ENCODE data around the gene PLA2G4E. TPM values are rescaled to one million over a fixed set of nuclear protein-coding genes. Genes with fewer than 3 reads are reported as not detected.

The PLA2G4E gene
- total and polyA plus RNA-seq, 9 of the 15 experiments (the other 6 are each of a cell fraction or from before 2014, with no cell fraction given) = 0.03 TPM; not detected in 8

GRCh38 chr15:41949401-41950126 is 71.3 kb downstream of the PLA2G4E start:
- no peak overlapping the region for H3K4me3 ChIP-seq
- no peak overlapping the region for H3K27ac ChIP-seq (ENCODE audit: extremely low read depth, low read depth, low read length)
- 57% methylated on average over 5 of the region's 5 CpGs for WGBS (ENCODE audit: insufficient coverage, low coverage, missing lambda C conversion rate)
- H2AFZ ChIP-seq (ENCODE audit: low read depth, low read length) = no peak overlapping the region
- in situ Hi-C loops (cut with MboI) = no loop called here
- FAIRE-seq (no peak), DNase-seq (ENCODE audit: extremely low read depth in 1 of 4, low spot score in 3 of 4) (no peak), ATAC-seq (no peak)
- H4K20me1 ChIP-seq (replicated peaks; ENCODE audit: control insufficient read depth, insufficient read depth, low read length) = no peaks in the 10 kb centered on the region; the same call in 1 of the 2 replicates
- H3K4me2 ChIP-seq (ENCODE audit: insufficient read depth, low read length) = no peak overlapping the region
- ChIA-PET POLR2A (interaction anchor here (0.6 to 1.8 kb wide), 6 partner anchors 8 to 594 kb away, joined by 3 to 5 read pairs (median 4); no protein-coding TSS in a partner anchor), CTCF (ENCODE audit: low intra/inter-chr PET ratio) (no interaction called here)
- TF ChIP-seq TEAD2 (tag; IDR thresholded peaks at IDR 0.05) (no peak), SRF (CRISPR knock-in tag; IDR thresholded peaks at IDR 0.05) (no peak), PKNOX1 (IDR thresholded peaks at IDR 0.05) (no peak), CCNT2 (IDR thresholded peaks at IDR 0.05; ENCODE audit: borderline replicate concordance, extremely low read depth, insufficient read length, low read depth, low read length) (no peak), NFXL1 (CRISPR knock-in tag; IDR thresholded peaks at IDR 0.05) (no peak), ZBTB43 (CRISPR knock-in tag; IDR thresholded peaks at IDR 0.05) (no peak)
- no peaks in the 10 kb centered on the region for H3K9me3 ChIP-seq (replicated peaks; ENCODE audit: control insufficient read depth, insufficient read depth, low read depth, low read length)
- no peaks in the 10 kb centered on the region for H3K9me1 ChIP-seq (ENCODE audit: control insufficient read depth, insufficient read depth, low read length)
- BruUV-seq (replicated peaks) = no TSS peak
- H3K4me1 ChIP-seq (replicated peaks in 1 of 2; ENCODE audit: control insufficient read depth in 2 of 2, insufficient read depth in 2 of 2, low read length in 2 of 2) = no peaks in the 10 kb centered on the region
- intact Hi-C loops (cut with micrococcal nuclease) = no loop called here
- H3K9ac ChIP-seq (ENCODE audit: insufficient read depth in 1 of 2, low read depth in 2 of 2, low read length in 2 of 2) = no peak overlapping the region
- peaks cover 15% of the 10 kb centered on the region; the same call in 2 of the 3 replicates for H3K36me3 ChIP-seq (ENCODE audit: control insufficient read depth, insufficient read depth, low read length)
- no peaks in the 10 kb centered on the region for H3K79me2 ChIP-seq (ENCODE audit: control insufficient read depth, insufficient read depth, low read length)
- no peaks in the 10 kb centered on the region for H3K27me3 ChIP-seq (ENCODE audit: control insufficient read depth in 2 of 2, insufficient read depth in 2 of 2, low read length in 2 of 2)
